GM08714 (cell line): Measurements from ENCODE around the gene VPS4B.

Experiments
- H3K4me3 ChIP-seq: fragments of 200-500 bp; sonication (Bioruptor generic); 2 replicates; pipeline ENCODE4 v1.5.1; 2014; ENCODE audit warnings: mild to moderate bottlenecking, low read length, inconsistent platforms
- ZNF274 ChIP-seq: IDR thresholded peaks from 2 replicates; pipeline ENCODE4 v1.6.1; 2012; ENCODE audit warnings: mild to moderate bottlenecking, low read depth, low read length

VPS4B gene

GRCh38 chr18:63342206-63342605, 80.1 kb downstream of the VPS4B start:
- TF ChIP-seq ZNF274 = no peak
- no peak overlapping the region for H3K4me3 ChIP-seq

- TF ChIP-seq ZNF274 = no peak
These were observed 82.3 kb downstream of the VPS4B start for GRCh38 chr18:63339920-63340484.

More at GRCh38 chr18:63339920-63340484, 82.3 kb downstream of the VPS4B start:
- H3K4me3 ChIP-seq = no peak overlapping the region
